Mammary epithelial cell (primary cell): ENCODE results near the gene FAM118B.

Source experiments
- EZH2 ChIP-seq: IDR thresholded peaks from 2 replicates; pipeline ENCODE4 v1.6.1; 2012; ENCODE audit warnings: low read length, inconsistent platforms, borderline replicate concordance
- TF ChIP-seq, protein P1 (sequence below), 2 donors: IDR thresholded peaks in 1 of 2; conservative IDR thresholded peaks in 1 of 2; 2 replicates each; pipeline ENCODE4 v1.5.1; 2011 to 2012; ENCODE audit warnings: inconsistent platforms in 2 of 2, low read length in 2 of 2, mild to moderate bottlenecking in 2 of 2, control low read depth in 1 of 2, low read depth in 1 of 2; ENCODE audit not compliant: insufficient read depth in 1 of 2; ENCODE audit errors: extremely low read depth in 1 of 2

DNA sequence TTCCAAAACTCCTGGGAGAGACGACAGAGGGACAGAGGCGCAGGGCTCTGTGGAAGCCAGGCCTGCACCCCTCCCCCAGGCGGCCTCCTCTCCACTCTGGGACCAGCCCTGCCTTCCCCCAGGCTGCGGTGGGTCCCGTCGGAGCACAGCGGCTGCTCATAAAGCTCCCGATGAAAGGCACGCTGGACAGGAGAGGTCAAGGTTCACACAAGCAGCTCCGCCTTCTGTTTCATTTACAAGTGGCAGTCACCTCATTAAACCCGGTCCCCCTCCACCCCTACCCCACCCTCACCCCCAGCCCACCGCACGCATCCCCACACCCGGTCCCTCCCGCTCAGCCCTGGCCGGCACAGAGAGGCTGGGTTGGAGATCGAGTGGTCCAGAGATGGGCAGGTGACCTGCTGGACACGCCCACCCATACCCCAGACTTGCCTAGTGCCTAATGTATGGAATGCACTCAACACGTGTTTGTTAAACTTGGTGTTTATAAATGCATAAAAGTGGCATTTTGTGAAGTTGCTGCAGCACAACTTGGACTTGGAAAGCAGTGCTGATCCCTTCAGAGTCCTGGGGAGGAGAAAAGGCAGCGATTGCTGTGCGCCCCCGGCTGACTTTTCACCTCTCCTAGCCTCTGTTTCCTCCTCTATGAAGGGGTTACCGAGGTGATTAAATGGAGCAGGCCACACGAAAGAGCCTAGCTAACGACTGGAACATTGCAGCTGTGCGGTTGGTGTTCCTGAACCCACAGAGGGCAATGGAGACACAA lies 26.1 kb upstream of the FAM118B start:
- TF ChIP-seq, protein P1, sequence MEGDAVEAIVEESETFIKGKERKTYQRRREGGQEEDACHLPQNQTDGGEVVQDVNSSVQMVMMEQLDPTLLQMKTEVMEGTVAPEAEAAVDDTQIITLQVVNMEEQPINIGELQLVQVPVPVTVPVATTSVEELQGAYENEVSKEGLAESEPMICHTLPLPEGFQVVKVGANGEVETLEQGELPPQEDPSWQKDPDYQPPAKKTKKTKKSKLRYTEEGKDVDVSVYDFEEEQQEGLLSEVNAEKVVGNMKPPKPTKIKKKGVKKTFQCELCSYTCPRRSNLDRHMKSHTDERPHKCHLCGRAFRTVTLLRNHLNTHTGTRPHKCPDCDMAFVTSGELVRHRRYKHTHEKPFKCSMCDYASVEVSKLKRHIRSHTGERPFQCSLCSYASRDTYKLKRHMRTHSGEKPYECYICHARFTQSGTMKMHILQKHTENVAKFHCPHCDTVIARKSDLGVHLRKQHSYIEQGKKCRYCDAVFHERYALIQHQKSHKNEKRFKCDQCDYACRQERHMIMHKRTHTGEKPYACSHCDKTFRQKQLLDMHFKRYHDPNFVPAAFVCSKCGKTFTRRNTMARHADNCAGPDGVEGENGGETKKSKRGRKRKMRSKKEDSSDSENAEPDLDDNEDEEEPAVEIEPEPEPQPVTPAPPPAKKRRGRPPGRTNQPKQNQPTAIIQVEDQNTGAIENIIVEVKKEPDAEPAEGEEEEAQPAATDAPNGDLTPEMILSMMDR (conservative IDR thresholded peaks at IDR 0.05 in 1 of 2, IDR thresholded peaks at IDR 0.05 in 1 of 2; ENCODE audit: extremely low read depth in 1 of 2, insufficient read depth in 1 of 2, low read depth in 1 of 2, low read length in 2 of 2), result no peak
- no peak for TF ChIP-seq EZH2
